Ureter (tissue), 1 donor: Measurements from ENCODE around the gene OR10J4. TPM values are rescaled to one million over a fixed set of nuclear protein-coding genes. Genes with fewer than 3 reads are reported as not detected.

Experiments used
- total RNA-seq: library from RNA; stranded (reverse); gene quantifications from one replicate; pipeline ENCODE4 v1.2.4, GENCODE V29; 2023
- donor health status: DM: yes; HTN: yes; CAD: no.

Gene OR10J4
- total RNA-seq, 1 donor from 2014 or later = not detected

Other genes starting within 250 kb of the OR10J4 start
- 164 TPM for gene ACKR1, start 227.3 kb upstream of the OR10J4 start, total RNA-seq
- gene FCER1A, start 129.9 kb upstream of the OR10J4 start, total RNA-seq = 0.99 TPM
- not detected for gene OR10J1, start 7.5 kb downstream of the OR10J4 start, total RNA-seq
- not detected for gene OR10J5, start 103.8 kb downstream of the OR10J4 start, total RNA-seq
- gene APCS, start 155.6 kb downstream of the OR10J4 start, total RNA-seq = not detected